ENCODE data around the gene SHKBP1. TPM values are rescaled to one million over a fixed set of nuclear protein-coding genes. Genes with fewer than 3 reads are reported as not detected.

SHKBP1 gene
- polyA plus RNA-seq, 4 donors: 27.0 to 70.3 (median 60.4) TPM

- 4 to 10% (median 7%) methylated on average over 27 of the region's 27 CpGs for WGBS, 3 donors
- peaks cover 0 to 67% (median 4%) of the 10 kb centered on the region in 3 donors for H3K36me3 ChIP-seq (ENCODE audit: control insufficient read depth in 3 of 3, insufficient read depth in 2 of 3, low read depth in 1 of 3, low read length in 3 of 3)
- H3K27me3 ChIP-seq (ENCODE audit: control insufficient read depth in 3 of 3, insufficient read depth in 3 of 3, low read length in 3 of 3): peaks cover 0 to 16% (median 0%) of the 10 kb centered on the region in 3 donors
- peaks cover 0 to 23% (median 0%) of the 10 kb centered on the region in 3 donors for H3K4me1 ChIP-seq (ENCODE audit: control insufficient read depth in 3 of 3, insufficient read depth in 2 of 3, low read depth in 1 of 3, low read length in 2 of 3)
- H3K9me3 ChIP-seq (ENCODE audit: control insufficient read depth in 2 of 2, insufficient read depth in 1 of 2, low read depth in 1 of 2, low read length in 1 of 2): no peaks in the 10 kb centered on the region
- FAIRE-seq: no peak
- DNase-seq: peak; percentile 86 to 96
- peak overlapping the region; percentile 80 to 96 (median 96) for H3K27ac ChIP-seq (ENCODE audit: low read depth in 1 of 3, low read length in 2 of 3)
- peak overlapping the region; percentile 50 to 77 (median 55) for H3K4me3 ChIP-seq (ENCODE audit: low read depth in 1 of 3, low read length in 3 of 3)
Measured at GRCh38 chr19:40614622-40615411, 38.1 kb downstream of the SHKBP1 start.

GRCh38 chr19:40616178-40616577 lies 39.5 kb downstream of the SHKBP1 start:
- WGBS, 3 donors: 65 to 82% (median 68%) methylated on average over 5 of the region's 5 CpGs

GRCh38 chr19:40616941-40617340 lies 40.3 kb downstream of the SHKBP1 start:
- peaks cover 0 to 15% (median 0%) of the 10 kb centered on the region in 3 donors for H3K27me3 ChIP-seq (ENCODE audit: control insufficient read depth in 3 of 3, insufficient read depth in 3 of 3, low read length in 3 of 3)
- peaks cover 4 to 72% (median 6%) of the 10 kb centered on the region in 3 donors for H3K36me3 ChIP-seq (ENCODE audit: control insufficient read depth in 3 of 3, insufficient read depth in 2 of 3, low read depth in 1 of 3, low read length in 3 of 3)
- no peak for FAIRE-seq
- H3K9me3 ChIP-seq (ENCODE audit: control insufficient read depth in 2 of 2, insufficient read depth in 1 of 2, low read depth in 1 of 2, low read length in 1 of 2): no peaks in the 10 kb centered on the region
- no peak overlapping the region for H3K4me3 ChIP-seq (ENCODE audit: low read depth in 1 of 3, low read length in 3 of 3)
- 95% methylated on average over 17 of the region's 17 CpGs for WGBS, 3 donors
- no peak overlapping the region for H3K27ac ChIP-seq (ENCODE audit: low read depth in 1 of 3, low read length in 2 of 3)
- peaks cover 0 to 14% (median 0%) of the 10 kb centered on the region in 3 donors for H3K4me1 ChIP-seq (ENCODE audit: control insufficient read depth in 3 of 3, insufficient read depth in 2 of 3, low read depth in 1 of 3, low read length in 2 of 3)
- DNase-seq: no peak

More at GRCh38 chr19:40616178-40616577, 39.5 kb downstream of the SHKBP1 start:
- Histone ChIP-seq H3K9me3 (ENCODE audit: control insufficient read depth in 2 of 2, insufficient read depth in 1 of 2, low read depth in 1 of 2, low read length in 1 of 2) (no peaks in the 10 kb centered on the region), H3K27ac (ENCODE audit: low read depth in 1 of 3, low read length in 2 of 3) (peak overlapping the region in 1 of 3 donors; percentile 96), H3K4me1 (ENCODE audit: control insufficient read depth in 3 of 3, insufficient read depth in 2 of 3, low read depth in 1 of 3, low read length in 2 of 3) (peaks cover 0 to 14% (median 0%) of the 10 kb centered on the region in 3 donors), H3K27me3 (ENCODE audit: control insufficient read depth in 3 of 3, insufficient read depth in 3 of 3, low read length in 3 of 3) (peaks cover 0 to 15% (median 0%) of the 10 kb centered on the region in 3 donors), H3K4me3 (ENCODE audit: low read depth in 1 of 3, low read length in 3 of 3) (no peak overlapping the region), H3K36me3 (ENCODE audit: control insufficient read depth in 3 of 3, insufficient read depth in 2 of 3, low read depth in 1 of 3, low read length in 3 of 3) (peaks cover 0 to 72% (median 4%) of the 10 kb centered on the region in 3 donors)
- DNase-seq (peak in 1 of 2 donors; percentile 56), FAIRE-seq (no peak)

GRCh38 chr19:40617961-40618360 lies 41.3 kb downstream of the SHKBP1 start:
- FAIRE-seq (no peak), DNase-seq (no peak)
- Histone ChIP-seq H3K27me3 (ENCODE audit: control insufficient read depth in 3 of 3, insufficient read depth in 3 of 3, low read length in 3 of 3) (peaks cover 0 to 14% (median 0%) of the 10 kb centered on the region in 3 donors), H3K27ac (ENCODE audit: low read depth in 1 of 3, low read length in 2 of 3) (no peak overlapping the region), H3K4me1 (ENCODE audit: control insufficient read depth in 3 of 3, insufficient read depth in 2 of 3, low read depth in 1 of 3, low read length in 2 of 3) (peaks cover 0 to 14% (median 0%) of the 10 kb centered on the region in 3 donors), H3K36me3 (ENCODE audit: control insufficient read depth in 3 of 3, insufficient read depth in 2 of 3, low read depth in 1 of 3, low read length in 3 of 3) (peaks cover 10 to 75% (median 10%) of the 10 kb centered on the region in 3 donors), H3K4me3 (ENCODE audit: low read depth in 1 of 3, low read length in 3 of 3) (no peak overlapping the region), H3K9me3 (ENCODE audit: control insufficient read depth in 2 of 2, insufficient read depth in 1 of 2, low read depth in 1 of 2, low read length in 1 of 2) (no peaks in the 10 kb centered on the region)
- 90 to 97% (median 96%) methylated on average over 3 to 4 of the region's 4 CpGs for WGBS, 3 donors

GRCh38 chr19:40619333-40620160 lies 42.9 kb downstream of the SHKBP1 start:
- no peaks in the 10 kb centered on the region for H3K27me3 ChIP-seq (ENCODE audit: control insufficient read depth in 3 of 3, insufficient read depth in 3 of 3, low read length in 3 of 3)
- 73 to 78% (median 78%) methylated on average over 11 of the region's 11 CpGs for WGBS, 3 donors

GRCh38 chr19:40620161-40620485 lies 43.5 kb downstream of the SHKBP1 start:
- DNase-seq (no peak), FAIRE-seq (no peak)
- 89 to 95% (median 90%) methylated on average over 8 of the region's 8 CpGs for WGBS, 3 donors
- no peak overlapping the region for H3K27ac ChIP-seq (ENCODE audit: low read depth in 1 of 3, low read length in 2 of 3)
- H3K9me3 ChIP-seq (ENCODE audit: control insufficient read depth in 2 of 2, insufficient read depth in 1 of 2, low read depth in 1 of 2, low read length in 1 of 2): no peaks in the 10 kb centered on the region
- H3K27me3 ChIP-seq (ENCODE audit: control insufficient read depth in 3 of 3, insufficient read depth in 3 of 3, low read length in 3 of 3): no peaks in the 10 kb centered on the region
- no peak overlapping the region for H3K4me3 ChIP-seq (ENCODE audit: low read depth in 1 of 3, low read length in 3 of 3)
- peaks cover 10 to 74% (median 15%) of the 10 kb centered on the region in 3 donors for H3K36me3 ChIP-seq (ENCODE audit: control insufficient read depth in 3 of 3, insufficient read depth in 2 of 3, low read depth in 1 of 3, low read length in 3 of 3)
- no peaks in the 10 kb centered on the region for H3K4me1 ChIP-seq (ENCODE audit: control insufficient read depth in 3 of 3, insufficient read depth in 2 of 3, low read depth in 1 of 3, low read length in 2 of 3)

More at GRCh38 chr19:40619333-40620160, 42.9 kb downstream of the SHKBP1 start:
- no peak overlapping the region for H3K27ac ChIP-seq (ENCODE audit: low read depth in 1 of 3, low read length in 2 of 3)
- H3K36me3 ChIP-seq (ENCODE audit: control insufficient read depth in 3 of 3, insufficient read depth in 2 of 3, low read depth in 1 of 3, low read length in 3 of 3): peaks cover 10 to 77% (median 15%) of the 10 kb centered on the region in 3 donors
- no peak overlapping the region for H3K4me3 ChIP-seq (ENCODE audit: low read depth in 1 of 3, low read length in 3 of 3)
- DNase-seq (no peak), FAIRE-seq (no peak)
- H3K4me1 ChIP-seq (ENCODE audit: control insufficient read depth in 3 of 3, insufficient read depth in 2 of 3, low read depth in 1 of 3, low read length in 2 of 3): peaks cover 0 to 3% (median 0%) of the 10 kb centered on the region in 3 donors
- no peaks in the 10 kb centered on the region for H3K9me3 ChIP-seq (ENCODE audit: control insufficient read depth in 2 of 2, insufficient read depth in 1 of 2, low read depth in 1 of 2, low read length in 1 of 2)

GRCh38 chr19:40621283-40621682 lies 44.6 kb downstream of the SHKBP1 start:
- Histone ChIP-seq H3K27me3 (ENCODE audit: control insufficient read depth in 3 of 3, insufficient read depth in 3 of 3, low read length in 3 of 3) (no peaks in the 10 kb centered on the region), H3K27ac (ENCODE audit: low read depth in 1 of 3, low read length in 2 of 3) (no peak overlapping the region), H3K9me3 (ENCODE audit: control insufficient read depth in 2 of 2, insufficient read depth in 1 of 2, low read depth in 1 of 2, low read length in 1 of 2) (no peaks in the 10 kb centered on the region), H3K4me3 (ENCODE audit: low read depth in 1 of 3, low read length in 3 of 3) (no peak overlapping the region), H3K36me3 (ENCODE audit: control insufficient read depth in 3 of 3, insufficient read depth in 2 of 3, low read depth in 1 of 3, low read length in 3 of 3) (peaks cover 10 to 78% (median 17%) of the 10 kb centered on the region in 3 donors), H3K4me1 (ENCODE audit: control insufficient read depth in 3 of 3, insufficient read depth in 2 of 3, low read depth in 1 of 3, low read length in 2 of 3) (no peaks in the 10 kb centered on the region)
- WGBS, 3 donors: 68 to 95% (median 82%) methylated on average over 2 of the region's 2 CpGs
- DNase-seq (no peak), FAIRE-seq (no peak)
